GM19328 (cell line): ENCODE results near the gene DBP.
"Not testable (repeated sequence)": the region's sequence is repeated elsewhere in the genome, so short reads cannot be mapped to it uniquely, and the experiment has no call there.

ENCODE experiments used
- ATAC-seq: cut with Tn5 transposase; IDR thresholded peaks from one replicate; pipeline ENCODE4 v1.9.1; 2021; ENCODE audit warnings: mild to moderate bottlenecking, moderate library complexity; ENCODE audit not compliant: unreplicated experiment

DBP gene

GRCh38 chr19:48641850-48642249 is 4.7 kb upstream of the DBP start:
- ATAC-seq = no peak

GRCh38 chr19:48639483-48640375 is 2.5 kb upstream of the DBP start:
- no peak for ATAC-seq

- ATAC-seq = no peak
Observed at GRCh38 chr19:48638831-48639381, 1.7 kb upstream of the DBP start.

GRCh38 chr19:48637948-48638830 is 1.0 kb upstream of the DBP start:
- peak; percentile 19 for ATAC-seq

GRCh38 chr19:48637449-48637947 is 319 bp upstream of the DBP start:
- peak; percentile 64 for ATAC-seq

- ATAC-seq = no peak
Observed at GRCh38 chr19:48635966-48636858, 967 bp downstream of the DBP start.

GRCh38 chr19:48635263-48635965 is 1.8 kb downstream of the DBP start:
- ATAC-seq = no peak

- ATAC-seq = no peak
Observed at GRCh38 chr19:48634424-48635262, 2.5 kb downstream of the DBP start.

- ATAC-seq = no peak
Observed at GRCh38 chr19:48634036-48634342, 3.2 kb downstream of the DBP start.

GRCh38 chr19:48633148-48634035 is 3.8 kb downstream of the DBP start:
- ATAC-seq = no peak

- no peak for ATAC-seq
Observed at GRCh38 chr19:48632692-48633147, 4.5 kb downstream of the DBP start.

- not testable (repeated sequence) for ATAC-seq
Observed at GRCh38 chr19:48632286-48632685, 4.9 kb downstream of the DBP start.

GRCh38 chr19:48631225-48631624 is 6.0 kb downstream of the DBP start:
- ATAC-seq = no peak

- no peak for ATAC-seq
Observed at GRCh38 chr19:48630296-48631063, 6.7 kb downstream of the DBP start.

- no peak for ATAC-seq
Observed at GRCh38 chr19:48629599-48630295, 7.4 kb downstream of the DBP start.

GRCh38 chr19:48629297-48629598 is 7.9 kb downstream of the DBP start:
- ATAC-seq = no peak
